ENCODE results near the gene CACNA1B.

The CACNA1B gene

DNA sequence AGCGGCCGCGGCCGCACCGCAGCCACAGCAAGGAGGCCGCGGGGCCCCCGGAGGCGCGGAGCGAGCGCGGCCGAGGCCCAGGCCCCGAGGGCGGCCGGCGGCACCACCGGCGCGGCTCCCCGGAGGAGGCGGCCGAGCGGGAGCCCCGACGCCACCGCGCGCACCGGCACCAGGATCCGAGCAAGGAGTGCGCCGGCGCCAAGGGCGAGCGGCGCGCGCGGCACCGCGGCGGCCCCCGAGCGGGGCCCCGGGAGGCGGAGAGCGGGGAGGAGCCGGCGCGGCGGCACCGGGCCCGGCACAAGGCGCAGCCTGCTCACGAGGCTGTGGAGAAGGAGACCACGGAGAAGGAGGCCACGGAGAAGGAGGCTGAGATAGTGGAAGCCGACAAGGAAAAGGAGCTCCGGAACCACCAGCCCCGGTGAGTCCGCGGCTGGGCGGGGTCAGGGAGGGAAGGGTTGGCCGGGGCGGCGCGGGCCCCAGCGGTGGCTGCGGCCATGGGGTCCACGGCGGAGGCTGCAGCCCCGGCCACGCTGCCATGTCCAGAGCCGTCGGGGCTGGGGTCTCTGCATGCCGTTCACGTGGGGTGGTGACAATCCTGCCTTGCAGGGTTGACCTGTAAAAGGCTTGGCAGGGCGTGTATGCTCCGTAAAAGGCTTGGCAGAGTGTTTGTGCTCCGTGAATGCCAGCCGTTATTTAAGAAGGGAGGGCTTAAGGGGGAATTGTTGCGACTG, 146.0 kb downstream of the CACNA1B start:
- FAIRE-seq (no peak), DNase-seq (ENCODE audit: extremely low spot score, insufficient read length, low read depth) (no peak)

DNA sequence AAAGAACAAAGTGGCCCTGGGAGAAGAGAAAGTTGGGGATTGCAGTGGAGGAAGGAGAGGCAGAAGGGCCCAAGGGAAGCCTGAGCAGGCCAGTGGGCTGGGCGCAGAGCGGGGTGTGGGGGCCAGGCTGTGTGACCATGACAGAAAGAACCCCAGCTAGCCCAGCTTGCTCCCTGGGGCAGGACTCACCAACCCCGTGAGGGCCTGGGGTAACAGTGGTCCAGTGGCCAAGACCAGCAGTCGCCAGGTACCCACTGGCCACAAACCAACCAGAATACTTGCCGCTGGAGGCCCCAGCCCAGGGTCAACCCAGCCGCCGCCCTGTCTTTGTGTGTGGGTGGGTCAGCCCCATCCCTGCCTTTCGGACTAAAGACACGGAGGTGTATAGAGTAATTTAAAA, 146.5 kb downstream of the CACNA1B start:
- FAIRE-seq (no peak), DNase-seq (ENCODE audit: extremely low spot score, insufficient read length, low read depth) (no peak)

- no peak for FAIRE-seq
- no peak for DNase-seq (ENCODE audit: extremely low spot score, insufficient read length, low read depth)
Measured at GRCh38 chr9:138024831-138025291, 147.3 kb downstream of the CACNA1B start.

DNA sequence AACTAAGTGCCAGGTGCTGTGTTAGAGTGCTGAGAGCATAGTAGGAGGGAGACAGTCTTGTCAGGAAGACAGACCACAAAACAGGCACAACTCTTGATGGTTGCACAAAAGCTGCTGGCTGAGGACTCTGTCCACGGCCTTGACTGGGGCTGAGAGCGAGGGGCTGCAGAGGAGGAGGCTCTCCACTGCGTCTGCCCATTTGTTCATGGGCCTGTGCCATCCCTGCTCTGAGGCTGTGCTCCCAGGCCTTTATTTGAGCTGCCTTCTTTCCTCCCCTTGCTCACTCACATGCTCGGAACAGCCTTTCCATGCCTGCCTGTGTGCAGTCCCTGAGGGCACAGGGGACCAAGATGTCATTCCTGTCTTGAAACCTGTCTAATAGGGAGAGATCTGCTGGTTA, 147.8 kb downstream of the CACNA1B start:
- no peak for DNase-seq (ENCODE audit: extremely low spot score, insufficient read length, low read depth)
- no peak for FAIRE-seq

GRCh38 chr9:138025908-138026307, 148.3 kb downstream of the CACNA1B start:
- DNase-seq (ENCODE audit: extremely low spot score, insufficient read length, low read depth) (no peak), FAIRE-seq (no peak)

- no peak for FAIRE-seq
- DNase-seq (ENCODE audit: extremely low spot score, insufficient read length, low read depth) = no peak
Measured at GRCh38 chr9:138028596-138028995, 151.0 kb downstream of the CACNA1B start.

DNA sequence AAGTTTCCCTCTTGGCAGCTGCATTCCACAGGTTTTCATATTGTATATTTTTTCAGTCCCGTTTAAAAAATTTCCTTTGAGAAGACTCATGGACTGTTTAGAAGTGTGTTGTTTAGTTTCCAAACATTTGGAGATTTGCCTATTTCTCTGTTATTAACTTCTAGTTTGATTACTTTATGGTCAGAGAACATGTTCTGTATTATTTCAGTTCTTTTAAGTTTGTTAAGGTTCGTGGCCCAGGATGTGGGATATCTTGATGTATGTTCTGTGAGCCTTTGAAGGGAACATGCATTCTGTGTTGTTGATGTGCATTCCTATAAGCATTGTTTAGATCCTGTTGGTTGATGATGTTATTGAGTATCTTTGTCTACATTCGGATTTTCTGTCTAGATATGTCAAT, 153.6 kb downstream of the CACNA1B start:
- DNase-seq (ENCODE audit: extremely low spot score, insufficient read length, low read depth) = no peak
- no peak for FAIRE-seq

DNA sequence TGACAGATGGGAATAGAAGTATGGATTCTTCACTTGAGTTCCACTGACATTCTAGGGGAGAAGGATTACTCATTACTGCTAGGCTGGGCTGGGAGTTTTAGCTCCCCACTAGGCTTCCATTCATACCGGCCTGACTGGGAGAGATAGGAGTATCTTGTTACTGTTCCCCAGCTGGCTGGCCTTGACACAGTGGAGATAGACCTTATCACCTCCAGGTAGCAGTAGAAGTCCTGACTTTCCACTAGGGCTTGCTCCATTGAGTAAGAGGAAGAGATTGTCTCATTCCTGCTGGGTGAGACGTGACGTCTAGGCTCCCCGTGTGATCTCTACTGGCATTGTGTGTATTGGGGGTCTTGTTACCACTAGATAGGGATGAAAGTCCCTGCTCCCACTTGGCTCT, 156.4 kb downstream of the CACNA1B start:
- DNase-seq (ENCODE audit: extremely low spot score, insufficient read length, low read depth) = no peak
- FAIRE-seq = no peak

DNA sequence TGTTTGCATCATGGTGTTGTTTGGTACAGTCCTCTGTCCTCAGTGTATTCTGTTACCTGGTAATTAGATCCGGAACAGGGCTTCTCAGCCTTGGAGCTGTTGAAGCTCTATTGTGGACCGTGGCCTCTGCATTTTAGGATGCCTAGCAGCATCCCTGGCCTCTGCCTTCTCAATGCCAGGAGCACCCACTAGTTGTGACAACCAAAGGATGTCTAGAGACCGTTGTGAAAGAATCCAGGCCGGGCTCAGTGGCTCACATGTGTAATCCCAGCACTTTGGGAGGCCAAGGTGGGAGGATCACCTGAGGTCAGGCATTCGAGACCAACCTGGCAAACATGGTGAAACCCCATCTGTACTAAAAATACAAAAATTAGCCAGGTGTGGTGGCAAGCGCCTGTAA, 159.6 kb downstream of the CACNA1B start:
- FAIRE-seq (no peak), DNase-seq (ENCODE audit: extremely low spot score, insufficient read length, low read depth) (no peak)

DNA sequence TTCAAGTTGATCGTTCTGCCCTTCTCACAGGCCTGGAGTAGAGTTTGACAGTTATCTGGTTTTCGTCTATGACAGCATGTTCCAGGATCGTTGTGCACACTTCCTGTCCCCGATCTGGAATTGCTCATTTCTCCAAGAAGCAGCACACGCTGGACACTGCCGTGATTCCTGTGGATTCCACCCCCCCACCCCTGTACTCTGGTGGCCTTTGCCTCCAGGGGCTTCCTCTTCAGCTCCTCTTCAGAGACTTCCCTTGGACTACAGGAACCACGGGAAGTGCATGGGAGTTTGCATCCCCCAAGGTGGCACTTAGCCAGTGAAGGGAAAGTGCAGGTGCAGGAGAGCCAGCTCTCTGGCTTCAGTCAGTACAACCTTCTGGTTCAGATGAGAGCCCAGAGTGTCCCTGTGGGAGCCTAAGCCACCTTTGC, 160.7 kb downstream of the CACNA1B start:
- FAIRE-seq (no peak), DNase-seq (ENCODE audit: extremely low spot score, insufficient read length, low read depth) (no peak)

DNA sequence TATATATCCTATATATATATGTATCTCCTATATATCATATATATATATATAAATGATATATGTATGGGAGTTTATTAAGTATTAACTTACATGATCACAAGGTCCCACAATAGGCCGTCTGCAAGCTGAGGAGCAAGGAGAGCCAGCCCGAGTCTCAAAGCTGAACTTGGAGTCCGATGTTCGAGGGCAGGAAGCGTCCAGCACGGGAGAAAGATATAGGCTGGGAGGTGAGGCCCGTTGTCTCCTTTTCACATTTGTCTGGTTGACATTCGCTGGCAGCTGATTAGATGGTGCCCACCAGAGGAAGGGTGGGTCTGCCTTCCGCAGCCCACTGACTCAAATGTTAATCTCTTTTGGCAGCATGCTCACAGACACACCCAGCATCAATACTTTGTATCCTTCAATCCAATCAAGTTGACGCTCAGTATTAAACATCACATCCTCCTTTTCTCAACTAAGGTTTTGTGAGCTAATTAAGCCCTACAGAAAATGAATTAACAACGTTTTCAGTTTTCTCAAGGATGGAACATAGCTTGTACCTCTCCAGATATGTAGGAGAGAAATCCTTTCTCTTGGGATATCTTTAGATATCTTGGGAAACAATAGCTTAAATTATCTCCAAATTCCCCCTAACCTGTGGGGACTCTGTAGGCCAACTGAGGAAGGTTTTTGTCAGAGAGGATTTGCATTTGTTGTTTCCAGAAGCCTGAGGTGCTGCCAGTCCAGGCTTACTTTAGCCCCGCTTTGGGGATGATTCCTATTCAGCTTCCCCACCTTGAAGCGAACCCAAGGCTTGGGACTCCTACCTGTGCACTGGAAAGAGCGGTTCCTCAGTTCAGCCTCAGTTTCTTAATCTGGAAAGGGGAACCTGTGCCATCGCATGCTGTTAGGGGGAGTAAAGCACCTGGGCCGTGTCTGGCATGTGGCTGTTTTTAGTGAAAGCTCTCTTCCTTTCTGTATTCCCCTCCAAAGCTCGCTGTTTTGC, 163.2 kb downstream of the CACNA1B start:
- DNase-seq (ENCODE audit: extremely low spot score, insufficient read length, low read depth) = no peak
- no peak for FAIRE-seq

- DNase-seq (ENCODE audit: extremely low spot score, insufficient read length, low read depth) (no peak), FAIRE-seq (no peak)
Measured at GRCh38 chr9:138042146-138042545, 164.6 kb downstream of the CACNA1B start.

- DNase-seq (ENCODE audit: extremely low spot score, insufficient read length, low read depth) (no peak), FAIRE-seq (no peak)
Measured at GRCh38 chr9:138042640-138043039, 165.1 kb downstream of the CACNA1B start.

- no peak for FAIRE-seq
- no peak for DNase-seq (ENCODE audit: extremely low spot score, insufficient read length, low read depth)
Measured at GRCh38 chr9:138043061-138043410, 165.5 kb downstream of the CACNA1B start.

- FAIRE-seq = no peak
- DNase-seq (ENCODE audit: extremely low spot score, insufficient read length, low read depth) = no peak
Measured at GRCh38 chr9:138043411-138044345, 166.1 kb downstream of the CACNA1B start.

GRCh38 chr9:138044485-138045383, 167.2 kb downstream of the CACNA1B start:
- DNase-seq (ENCODE audit: extremely low spot score, insufficient read length, low read depth) (no peak), FAIRE-seq (no peak)

GRCh38 chr9:138045541-138046490, 168.2 kb downstream of the CACNA1B start:
- no peak for FAIRE-seq

More at GRCh38 chr9:138045541-138046490, 168.2 kb downstream of the CACNA1B start:
- DNase-seq (ENCODE audit: extremely low spot score, insufficient read length, low read depth) = no peak

Data from GM18507 (cell line).